Measurements from ENCODE around the gene NRG2. TPM values are rescaled to one million over a fixed set of nuclear protein-coding genes. Genes with fewer than 3 reads are reported as not detected.

Gene NRG2
- total and polyA plus RNA-seq, 2 of the 4 experiments (the other 2 are of a cell fraction), result 0.18 TPM; not detected in 1

DNA sequence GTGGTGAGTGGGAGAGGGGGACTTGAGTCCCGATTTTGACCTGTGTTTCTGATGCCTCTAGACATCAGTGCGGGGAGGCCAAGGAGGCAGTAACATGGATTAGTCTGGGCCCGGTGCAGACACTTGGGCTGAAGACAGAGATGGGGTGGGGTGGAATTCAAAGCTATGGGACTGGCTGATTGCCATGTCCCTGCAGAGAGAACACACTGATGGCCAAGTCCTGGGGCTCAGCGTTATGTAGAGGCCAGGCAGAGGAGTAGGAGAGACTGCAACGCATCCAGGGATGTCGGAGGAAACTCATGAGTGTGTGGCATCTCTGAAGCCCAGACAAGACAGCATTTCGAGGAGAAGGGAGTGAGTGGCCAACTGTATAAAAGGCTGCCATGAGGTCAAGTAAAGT lies 217.4 kb downstream of the NRG2 start:
- H4K8ac ChIP-seq (ENCODE audit: low read depth in 2 of 2, low read length in 2 of 2), result no peak overlapping the region
- H2BK5ac ChIP-seq (ENCODE audit: low read depth, low read length, poor library complexity, severe bottlenecking), result no peak overlapping the region
- no peak overlapping the region for H2AFZ ChIP-seq (replicated peaks; ENCODE audit: low read length, poor library complexity)
- no peak overlapping the region for H3K27ac ChIP-seq (ENCODE audit: insufficient read depth, low read length)
- no peaks in the 10 kb centered on the region for H3K9me1 ChIP-seq (ENCODE audit: insufficient read depth, low read length)
- POLR2A ChIA-PET (ENCODE audit: unreplicated experiment), result no interaction called here
- H3K23ac ChIP-seq (ENCODE audit: low read depth, low read length), result no peak overlapping the region
- ATAC-seq (ENCODE audit: low read depth) (no peak), DNase-seq (no peak)
- in situ Hi-C loops (cut with MboI; ENCODE audit: low sequenced_read_pairs) (no loop called here), dilution Hi-C loops (cut with HindIII; ENCODE audit: low sequenced_read_pairs, unreplicated experiment) (no loop called here), intact Hi-C loops (cut with micrococcal nuclease) (no loop called here)
- no peak overlapping the region for H2AK5ac ChIP-seq (ENCODE audit: low read depth, low read length)
- no peaks in the 10 kb centered on the region for H3K4me1 ChIP-seq (ENCODE audit: control insufficient read depth, insufficient read depth, low read length)
- H3K9me3 ChIP-seq (ENCODE audit: control insufficient read depth, insufficient read depth, low read length), result no peaks in the 10 kb centered on the region
- peaks cover 39% of the 10 kb centered on the region for H3K27me3 ChIP-seq (ENCODE audit: control insufficient read depth, insufficient read depth, low read length)
- no peak overlapping the region for H4K91ac ChIP-seq (ENCODE audit: insufficient read depth, low read depth, low read length)
- TF ChIP-seq RFX5 (IDR thresholded peaks at IDR 0.05; ENCODE audit: low read depth, low read length), result no peak
- H3K4ac ChIP-seq (ENCODE audit: low read depth, low read length), result no peak overlapping the region
- H3K4me2 ChIP-seq (ENCODE audit: low read depth, low read length), result no peak overlapping the region
- H2BK120ac ChIP-seq (ENCODE audit: low read depth, low read length), result no peak overlapping the region
- CTCF ChIA-PET, result no interaction called here
- H3K79me1 ChIP-seq (ENCODE audit: low read depth in 1 of 2, low read length in 2 of 2), result no peaks in the 10 kb centered on the region
- H3K4me3 ChIP-seq (ENCODE audit: insufficient read depth, low read depth, low read length), result no peak overlapping the region
- H3K18ac ChIP-seq (ENCODE audit: low read depth, low read length), result no peak overlapping the region
- H2BK15ac ChIP-seq (ENCODE audit: low read depth, low read length), result no peak overlapping the region
- H4K5ac ChIP-seq (ENCODE audit: low read depth, low read length), result no peak overlapping the region
- no peaks in the 10 kb centered on the region; the same call in 1 of the 2 replicates for H4K20me1 ChIP-seq (ENCODE audit: insufficient read depth, low read length)
- 49% methylated on average over 5 of the region's 7 CpGs; no CpG with 5 or more reads in 1 of the 2 experiments for WGBS, 2 experiments (ENCODE audit: extremely low coverage in 2 of 2, insufficient read length in 1 of 2)
- no TSS peak for BruUV-seq (replicated peaks)
- no peak overlapping the region for H3K56ac ChIP-seq (ENCODE audit: extremely low read depth, insufficient read depth, low read length)
- H3K9ac ChIP-seq (ENCODE audit: low read depth, low read length), result no peak overlapping the region
- H3K36me3 ChIP-seq (ENCODE audit: control insufficient read depth, insufficient read depth, low read length), result no peaks in the 10 kb centered on the region
- no peak overlapping the region for H2AK9ac ChIP-seq (replicated peaks; ENCODE audit: low read depth, low read length, poor library complexity)
- H3K14ac ChIP-seq (replicated peaks; ENCODE audit: low read depth, low read length), result no peak overlapping the region
- H2BK20ac ChIP-seq (ENCODE audit: low read depth, low read length), result no peak overlapping the region

All from IMR-90 (cell line).